ENCODE measurements around the gene GUCA1A. TPM values are rescaled to one million over a fixed set of nuclear protein-coding genes. Genes with fewer than 3 reads are reported as not detected.

Gene GUCA1A
- total RNA-seq, result 1.6 and 1.8 TPM in 2 replicates

DNA sequence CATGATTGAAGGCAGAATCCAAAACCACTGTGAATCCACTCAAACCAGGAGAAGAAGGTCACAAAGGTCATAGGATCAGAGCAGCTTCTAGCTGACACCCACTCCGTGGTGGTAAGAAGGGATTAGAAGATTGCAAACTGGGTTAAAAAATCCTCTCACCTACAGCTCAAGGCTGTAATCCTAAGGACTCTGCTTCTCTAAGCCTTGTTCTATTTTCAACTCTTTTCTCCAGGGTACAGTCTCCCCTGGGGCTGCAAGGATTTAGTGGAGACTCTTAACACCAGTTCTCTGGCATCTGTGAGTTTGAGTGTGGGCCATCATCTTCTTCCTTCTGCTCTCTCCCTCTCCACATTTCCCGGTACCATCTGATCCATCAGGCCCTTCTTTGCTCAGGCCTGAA is at the start of gene GUCA1A:
GUCA1A (plus strand) TSS at position 264 of the 400 bp plus-strand sequence. CDS start 250 bp downstream, outside the sequence.

DNA sequence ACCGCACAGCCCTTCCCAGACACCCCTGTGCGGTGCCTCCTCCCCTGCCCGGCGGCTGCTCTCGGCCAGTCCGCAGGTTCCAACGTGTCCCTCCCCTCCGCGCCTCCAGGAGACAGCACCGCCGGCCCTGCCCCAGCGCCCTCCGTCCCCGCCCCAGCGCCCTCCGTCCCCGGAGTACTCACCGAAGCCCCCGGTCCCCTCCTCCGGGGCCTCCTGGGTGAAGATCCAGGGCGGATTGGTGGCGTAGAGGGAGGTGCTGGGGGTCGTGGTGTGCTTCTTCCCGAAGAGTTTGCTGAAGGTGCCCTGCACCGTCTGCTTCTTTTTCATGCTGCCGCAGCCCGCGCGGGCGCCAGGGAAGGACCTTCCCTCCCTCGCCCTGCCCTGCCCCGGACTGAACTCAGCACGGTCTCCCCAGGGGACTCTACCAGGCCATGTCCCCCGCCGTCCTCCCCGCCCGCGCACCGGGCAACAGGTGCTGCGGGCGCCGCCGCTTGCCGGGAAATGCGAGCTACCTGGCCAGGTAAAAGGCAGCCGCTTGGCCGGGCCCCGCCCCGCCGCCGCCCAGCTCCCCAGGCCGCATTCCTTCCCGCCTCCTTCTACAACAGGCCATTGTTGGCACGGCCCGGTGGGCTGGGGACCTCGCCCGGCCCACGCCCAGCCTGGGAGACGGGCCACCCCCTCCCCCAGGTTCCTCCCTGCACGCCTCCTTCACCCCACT is 30.9 kb upstream of the GUCA1A start, which contains the start of gene C6orf132:
C6orf132 (minus strand) TSS at position 503 of the 718 bp plus-strand sequence; CDS start at position 327, 176 bp downstream.

DNA sequence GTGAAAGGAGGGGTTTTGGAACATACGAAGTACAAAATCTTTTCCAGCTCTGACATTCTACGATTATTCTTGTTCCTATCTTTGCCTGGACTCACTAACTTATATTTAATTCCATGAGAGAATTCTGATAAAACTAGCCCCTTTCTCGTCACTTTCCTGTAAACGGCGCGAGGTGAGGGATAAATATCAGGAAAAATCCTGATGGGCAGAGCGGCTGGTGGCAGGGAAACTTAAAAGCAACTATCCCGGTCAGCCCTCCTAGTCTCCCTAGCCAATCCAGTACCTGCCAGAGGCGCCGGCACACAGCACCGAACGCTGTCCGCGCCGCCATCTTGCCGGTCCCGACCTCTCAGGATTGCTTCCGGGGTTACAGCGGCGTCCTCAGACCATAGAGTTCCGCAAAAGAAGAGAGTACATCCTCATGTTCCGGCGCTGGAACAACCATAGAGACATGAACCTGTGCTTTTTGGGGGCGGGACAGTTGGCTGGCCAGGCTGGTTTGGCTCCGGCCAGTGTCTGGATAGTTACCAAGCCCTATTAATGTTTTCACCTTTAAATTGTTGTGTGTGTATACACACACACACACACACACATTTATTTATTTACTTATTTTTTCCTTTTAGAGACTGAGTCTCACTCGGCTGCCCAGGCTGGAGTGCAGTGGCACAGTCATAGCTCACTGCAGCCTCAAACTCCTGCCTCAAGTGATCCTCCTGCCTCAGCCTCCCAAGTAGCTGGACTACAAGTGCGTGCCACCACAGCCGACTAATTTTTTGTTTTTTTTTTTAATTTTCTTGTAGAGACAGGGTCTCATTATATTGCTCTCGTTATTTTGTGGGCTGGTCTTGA is 44.6 kb downstream of the GUCA1A start, which contains the start of gene MRPS10:
MRPS10 (minus strand) TSS at position 343 of the 849 bp plus-strand sequence; CDS start at position 331, 12 bp downstream.

Other genes with a start within 250 kb of the GUCA1A start
- 104 and 105 TPM in 2 replicates for gene CCND3, start 231.6 kb upstream of the GUCA1A start, total RNA-seq
- gene TAF8, start 122.8 kb upstream of the GUCA1A start, total RNA-seq, result 19.5 and 25.0 TPM in 2 replicates
- 5.9 and 6.6 TPM in 2 replicates for gene C6orf132, start 30.7 kb upstream of the GUCA1A start, total RNA-seq
- not detected in 2 replicates for gene GUCA1B, start 21.6 kb downstream of the GUCA1A start, total RNA-seq
- gene MRPS10, start 44.5 kb downstream of the GUCA1A start, total RNA-seq, result 37.5 and 42.2 TPM in 2 replicates